ENCODE data around the gene COG2.
"Not testable (repeated sequence)": the region's sequence is repeated elsewhere in the genome, so short reads cannot be mapped to it uniquely, and the experiment has no call there.

COG2 gene

DNA sequence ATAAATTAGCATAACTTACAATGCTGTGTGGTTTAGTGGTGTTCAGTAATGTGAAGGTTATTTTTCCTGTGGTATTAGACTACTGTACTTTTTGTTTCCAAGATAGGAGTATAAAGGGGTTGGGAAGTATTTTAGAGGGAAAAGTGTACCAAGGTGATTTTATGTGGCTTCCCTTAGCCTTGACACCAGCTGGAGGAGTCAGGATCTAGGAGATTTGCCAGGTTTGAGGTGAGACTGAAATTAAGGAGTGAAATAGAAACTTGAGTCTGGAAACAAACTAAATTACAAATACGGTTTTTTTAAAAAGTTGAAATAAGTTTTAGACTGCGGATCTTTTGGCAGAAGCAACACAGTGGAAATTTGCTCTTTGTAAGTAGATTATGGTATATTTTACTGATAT is 32.3 kb downstream of the COG2 start:
- DNase-seq (ENCODE audit: low spot score): no peak
- no peak for FAIRE-seq

- FAIRE-seq: no peak
These were observed 34.9 kb downstream of the COG2 start for GRCh38 chr1:230677200-230677599.

GRCh38 chr1:230679192-230679591 is 36.9 kb downstream of the COG2 start:
- FAIRE-seq (no peak), DNase-seq (ENCODE audit: low spot score) (no peak)

More at GRCh38 chr1:230677200-230677599, 34.9 kb downstream of the COG2 start:
- no peak for DNase-seq (ENCODE audit: low spot score)

DNA sequence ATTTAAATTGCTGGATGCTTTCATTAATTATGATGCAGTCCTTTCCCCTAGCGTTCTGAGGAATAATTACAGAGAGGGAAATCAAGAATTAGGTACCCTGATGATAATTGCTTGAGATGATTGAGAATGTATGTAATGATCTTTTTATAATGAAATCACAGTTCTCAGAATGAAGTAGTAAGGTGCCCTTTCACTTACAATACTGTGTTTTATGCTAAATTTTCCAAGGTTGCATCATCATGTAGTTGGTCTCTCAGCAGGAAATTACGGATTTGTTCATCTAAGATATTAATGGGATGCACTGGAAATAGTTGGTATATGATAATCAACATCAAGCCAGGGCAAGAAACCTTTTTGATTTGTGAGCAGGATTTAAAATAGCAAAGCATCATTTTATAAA is 37.5 kb downstream of the COG2 start:
- DNase-seq (ENCODE audit: low spot score): no peak

GRCh38 chr1:230680300-230681025 is 38.2 kb downstream of the COG2 start:
- FAIRE-seq: no peak
- no peak for DNase-seq (ENCODE audit: low spot score)

More for the DNA sequence above, 37.5 kb downstream of the COG2 start:
- FAIRE-seq: no peak

DNA sequence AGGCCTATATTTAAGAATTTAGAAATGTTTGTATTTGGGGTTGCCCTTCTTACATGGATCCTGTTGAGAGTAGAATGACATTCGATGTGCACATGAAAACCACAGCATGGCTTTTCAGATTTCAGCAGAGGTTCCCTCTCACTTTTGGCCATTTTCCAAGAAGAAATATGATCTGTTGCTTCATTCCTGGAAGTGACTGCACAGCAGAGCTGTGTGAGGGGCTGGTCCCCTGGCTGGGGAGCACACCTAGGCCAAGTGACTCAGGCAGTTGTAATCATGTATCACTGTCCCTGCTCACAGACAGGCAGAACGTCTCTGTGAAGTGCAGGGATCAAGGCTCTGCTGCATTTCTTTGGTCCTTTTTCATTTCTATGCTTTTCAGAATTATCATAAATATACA is 39.3 kb downstream of the COG2 start:
- DNase-seq (ENCODE audit: low spot score): peak; percentile 84
- FAIRE-seq: peak; percentile 93

DNA sequence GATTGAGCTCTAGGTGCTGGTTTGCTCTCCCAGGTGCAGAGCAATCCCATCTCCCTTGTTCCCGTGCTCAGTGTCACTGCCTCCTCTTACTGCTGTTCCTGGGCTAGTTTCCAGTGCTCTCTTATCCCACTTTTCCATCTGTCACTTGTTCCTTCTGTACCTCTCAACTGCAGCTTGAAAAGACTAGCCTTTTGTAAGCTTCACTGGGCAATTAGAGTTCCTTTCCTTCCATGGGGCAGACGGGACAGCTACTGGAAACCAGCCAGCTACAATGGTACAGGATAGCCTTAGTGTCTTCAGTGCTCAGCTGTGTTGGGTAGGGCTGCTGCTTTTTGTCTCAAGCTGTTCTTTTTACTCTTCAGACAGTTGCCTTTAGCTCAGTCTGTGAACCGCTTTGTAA is 40.0 kb downstream of the COG2 start:
- DNase-seq (ENCODE audit: low spot score) (no peak), FAIRE-seq (no peak)

- no peak for DNase-seq (ENCODE audit: low spot score)
- FAIRE-seq: no peak
These were observed 40.8 kb downstream of the COG2 start for GRCh38 chr1:230682882-230683610.

- FAIRE-seq (no peak), DNase-seq (ENCODE audit: low spot score) (no peak)
These were observed 41.9 kb downstream of the COG2 start for GRCh38 chr1:230684146-230684545.

- no peak for FAIRE-seq
These were observed 42.7 kb downstream of the COG2 start for GRCh38 chr1:230684998-230685397.

GRCh38 chr1:230686747-230687146 is 44.5 kb downstream of the COG2 start:
- FAIRE-seq: no peak

More at GRCh38 chr1:230684998-230685397, 42.7 kb downstream of the COG2 start:
- DNase-seq (ENCODE audit: low spot score): no peak

GRCh38 chr1:230690101-230690500 is 47.8 kb downstream of the COG2 start:
- DNase-seq (ENCODE audit: low spot score) (no peak), FAIRE-seq (no peak)

More at GRCh38 chr1:230686747-230687146, 44.5 kb downstream of the COG2 start:
- no peak for DNase-seq (ENCODE audit: low spot score)

- DNase-seq (ENCODE audit: low spot score) (no peak), FAIRE-seq (no peak)
These were observed 49.3 kb downstream of the COG2 start for GRCh38 chr1:230691615-230692014.

DNA sequence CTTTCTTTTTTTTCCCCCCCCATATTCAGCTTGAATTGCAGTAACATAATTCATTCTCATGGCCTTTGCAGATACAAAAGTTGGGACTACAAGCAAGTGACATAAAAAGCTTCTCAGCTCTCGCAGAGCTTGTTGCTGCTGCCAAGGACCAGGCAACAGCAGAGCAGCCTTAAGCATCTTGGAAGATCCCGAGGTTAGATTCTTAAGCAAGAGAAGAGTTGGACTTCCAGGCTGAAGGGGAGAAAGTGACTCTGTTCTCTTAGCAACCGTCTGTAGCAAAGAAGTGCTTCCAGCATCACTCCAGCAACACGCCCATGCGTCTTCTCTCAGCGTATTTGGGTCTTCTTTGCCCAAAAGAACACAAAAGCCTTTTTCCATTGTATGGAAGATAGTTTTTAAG is 50.9 kb downstream of the COG2 start:
- FAIRE-seq (no peak), DNase-seq (ENCODE audit: low spot score) (no peak)

DNA sequence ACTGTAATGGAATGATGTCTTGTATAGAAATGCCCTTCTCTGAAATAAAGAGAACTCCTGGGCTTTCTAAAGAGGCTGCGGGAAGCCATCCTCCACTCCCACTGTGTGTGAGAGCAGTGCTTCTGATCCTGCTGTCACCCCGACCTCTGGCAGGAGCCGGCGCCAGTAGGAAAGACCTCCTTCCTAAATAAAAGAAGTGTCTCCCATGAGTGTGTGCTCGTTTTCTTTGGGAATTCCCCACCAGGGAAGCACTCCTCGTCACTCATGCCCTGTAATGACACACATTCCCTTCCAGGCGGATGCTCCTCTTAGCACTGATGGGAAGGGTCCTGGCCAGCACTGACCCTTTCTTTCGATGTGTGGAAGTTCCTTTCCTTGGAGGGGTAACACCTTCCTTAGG is 51.5 kb downstream of the COG2 start:
- FAIRE-seq (no peak), DNase-seq (ENCODE audit: low spot score) (no peak)

- FAIRE-seq: no peak
These were observed 52.2 kb downstream of the COG2 start for GRCh38 chr1:230694464-230694863.

DNA sequence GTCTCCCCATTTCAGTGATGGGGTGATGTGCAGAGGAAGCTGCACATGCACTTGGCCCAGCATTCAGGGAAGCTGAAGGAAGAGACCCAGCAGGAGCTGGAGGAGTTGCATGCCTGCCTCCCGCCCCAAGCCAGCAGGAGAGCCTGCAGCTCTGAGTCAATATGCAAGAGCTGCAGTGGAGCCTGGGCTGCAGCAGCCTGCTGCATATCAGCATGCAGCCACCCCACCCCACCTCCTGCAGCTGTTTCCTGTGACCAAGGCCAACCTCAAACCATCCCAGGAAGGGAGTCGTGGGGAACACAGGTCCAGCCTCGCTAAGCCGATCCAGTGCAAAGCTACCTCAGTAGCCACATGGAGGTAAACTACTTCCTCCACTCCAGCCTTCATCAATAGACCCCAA is 52.7 kb downstream of the COG2 start:
- FAIRE-seq (no peak), DNase-seq (ENCODE audit: low spot score) (no peak)

More at GRCh38 chr1:230694464-230694863, 52.2 kb downstream of the COG2 start:
- DNase-seq (ENCODE audit: low spot score): no peak

DNA sequence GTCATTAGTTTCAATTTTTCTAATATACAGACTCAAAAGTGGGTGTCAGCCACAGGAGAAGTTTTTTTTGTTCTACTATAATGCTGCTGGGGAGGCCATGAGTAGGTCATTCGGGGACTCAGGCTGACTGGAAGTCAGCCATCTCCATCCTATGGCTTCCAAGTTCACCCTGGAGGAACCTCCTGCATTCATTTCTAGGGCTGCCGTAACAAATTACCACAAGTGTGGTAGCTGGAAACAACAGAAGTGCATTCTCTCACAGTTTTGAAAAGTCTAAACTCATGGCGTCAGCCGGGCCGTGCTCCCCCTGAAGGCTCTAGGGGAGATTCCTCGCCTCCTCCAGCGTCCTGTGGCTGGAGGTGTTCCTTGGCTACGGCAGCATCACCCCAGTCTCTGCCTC is 53.9 kb downstream of the COG2 start:
- no peak for DNase-seq (ENCODE audit: low spot score)
- FAIRE-seq: no peak

DNA sequence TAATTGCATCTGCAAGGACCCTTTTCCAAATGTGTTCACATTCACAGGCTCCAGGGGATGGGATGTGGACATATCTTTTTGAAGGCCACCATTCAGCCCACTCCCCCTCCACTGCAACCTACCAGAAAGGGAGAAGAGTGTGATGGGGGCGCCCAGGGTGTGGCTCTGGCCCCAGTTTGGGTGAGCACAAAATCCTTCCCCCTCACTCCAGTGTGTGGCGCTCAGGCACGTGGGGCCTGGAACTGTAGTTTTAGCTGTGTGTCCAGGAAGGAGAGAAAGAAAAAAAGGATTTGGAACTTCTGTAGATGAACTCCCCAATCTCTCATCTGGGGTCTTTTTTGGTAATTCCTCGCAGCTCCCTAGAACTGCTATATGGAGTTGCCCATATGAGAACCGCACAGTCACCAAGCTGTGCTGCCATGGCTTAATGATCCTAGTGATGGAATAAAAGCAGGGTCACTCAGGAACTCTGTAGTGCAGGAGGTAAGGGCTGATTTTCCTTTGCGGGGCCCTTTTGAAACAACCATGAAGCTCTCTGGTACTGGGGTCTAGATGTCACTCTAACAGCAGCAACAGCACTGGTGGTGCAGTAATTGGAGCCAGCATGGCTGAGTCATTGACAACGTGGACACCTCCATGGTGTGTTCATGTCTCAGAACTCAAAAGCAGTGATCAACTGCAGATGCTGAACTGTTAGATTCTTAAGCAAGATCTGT is 54.6 kb downstream of the COG2 start:
- FAIRE-seq (no peak), DNase-seq (ENCODE audit: low spot score) (no peak)

DNA sequence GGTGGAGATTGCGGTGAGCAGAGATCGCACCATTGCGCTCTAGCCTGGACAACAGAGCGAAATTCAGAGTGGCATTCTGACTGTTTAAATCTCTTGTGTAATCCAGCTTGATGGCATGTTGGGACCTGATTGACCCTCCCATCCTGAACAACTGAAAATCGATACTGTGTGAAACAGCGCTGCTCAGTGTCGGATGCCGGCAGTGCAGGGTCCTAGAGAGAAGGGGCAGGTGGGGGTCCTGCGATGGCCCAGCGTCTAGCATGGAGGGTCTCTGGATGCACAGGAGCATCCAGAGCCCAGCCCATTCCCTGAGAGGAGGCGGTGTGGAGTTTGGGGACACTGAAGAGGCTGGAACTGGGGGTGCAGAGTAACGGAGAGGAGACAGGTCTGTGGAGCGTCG is 55.8 kb downstream of the COG2 start:
- DNase-seq (ENCODE audit: low spot score): no peak
- no peak for FAIRE-seq

- DNase-seq (ENCODE audit: low spot score): not testable (repeated sequence)
These were observed 56.7 kb downstream of the COG2 start for GRCh38 chr1:230698964-230699363.

GRCh38 chr1:230699716-230700115 is 57.4 kb downstream of the COG2 start:
- FAIRE-seq (no peak), DNase-seq (ENCODE audit: low spot score) (no peak)

More at GRCh38 chr1:230698964-230699363, 56.7 kb downstream of the COG2 start:
- not testable (repeated sequence) for FAIRE-seq
